ENCODE results near the gene MLLT10. TPM values are rescaled to one million over a fixed set of nuclear protein-coding genes. Genes with fewer than 3 reads are reported as not detected.
A peak's percentile ranks its signal among the peaks of the same experiment; 100 is the strongest.

Gene MLLT10
- total and polyA plus RNA-seq, 9 of the 15 experiments (the other 6 are each of a cell fraction or from before 2014, with no cell fraction given) = 18.8 to 81.4 (median 64.2) TPM

DNA sequence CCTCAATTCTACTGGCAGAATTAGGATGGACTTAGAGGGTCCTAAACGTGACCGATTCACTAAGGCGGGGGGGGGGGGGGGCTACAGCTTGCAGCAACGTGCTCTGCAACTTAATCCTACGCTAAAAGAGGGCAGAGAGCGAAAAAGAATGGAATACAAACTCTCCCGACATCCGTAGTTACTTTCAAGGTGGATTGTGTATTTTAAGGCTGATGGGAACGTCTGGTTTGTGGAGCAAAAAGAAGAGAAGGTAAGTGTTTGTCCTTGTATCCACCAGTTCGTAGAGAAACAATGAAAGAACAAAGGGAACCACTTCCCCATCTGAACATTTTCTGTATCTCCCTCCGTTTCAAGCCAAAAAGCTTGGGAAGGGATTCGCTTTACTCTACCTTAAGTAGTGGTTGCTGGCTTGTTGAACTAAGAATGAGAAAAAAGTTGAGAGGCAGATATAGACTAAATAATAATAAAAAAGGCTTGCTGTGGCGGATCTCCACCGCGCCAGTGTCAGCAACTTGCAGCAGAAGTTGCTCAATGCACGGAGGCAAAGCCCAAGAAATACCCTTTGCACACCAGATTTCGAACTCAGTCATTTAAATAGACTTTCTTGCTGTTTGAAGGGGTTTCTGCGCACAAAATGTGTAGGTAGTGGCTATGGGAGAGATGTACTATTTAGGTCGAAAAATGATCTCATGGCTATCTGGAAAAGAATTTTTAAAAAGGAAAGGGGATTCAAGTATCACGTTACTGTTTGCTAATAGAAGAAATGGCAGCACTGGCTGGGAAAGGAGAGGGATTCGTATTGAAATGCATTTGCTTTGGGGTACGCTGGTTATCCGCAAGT is 9.3 kb upstream of the MLLT10 start (continued):
- TF ChIP-seq, protein P1, sequence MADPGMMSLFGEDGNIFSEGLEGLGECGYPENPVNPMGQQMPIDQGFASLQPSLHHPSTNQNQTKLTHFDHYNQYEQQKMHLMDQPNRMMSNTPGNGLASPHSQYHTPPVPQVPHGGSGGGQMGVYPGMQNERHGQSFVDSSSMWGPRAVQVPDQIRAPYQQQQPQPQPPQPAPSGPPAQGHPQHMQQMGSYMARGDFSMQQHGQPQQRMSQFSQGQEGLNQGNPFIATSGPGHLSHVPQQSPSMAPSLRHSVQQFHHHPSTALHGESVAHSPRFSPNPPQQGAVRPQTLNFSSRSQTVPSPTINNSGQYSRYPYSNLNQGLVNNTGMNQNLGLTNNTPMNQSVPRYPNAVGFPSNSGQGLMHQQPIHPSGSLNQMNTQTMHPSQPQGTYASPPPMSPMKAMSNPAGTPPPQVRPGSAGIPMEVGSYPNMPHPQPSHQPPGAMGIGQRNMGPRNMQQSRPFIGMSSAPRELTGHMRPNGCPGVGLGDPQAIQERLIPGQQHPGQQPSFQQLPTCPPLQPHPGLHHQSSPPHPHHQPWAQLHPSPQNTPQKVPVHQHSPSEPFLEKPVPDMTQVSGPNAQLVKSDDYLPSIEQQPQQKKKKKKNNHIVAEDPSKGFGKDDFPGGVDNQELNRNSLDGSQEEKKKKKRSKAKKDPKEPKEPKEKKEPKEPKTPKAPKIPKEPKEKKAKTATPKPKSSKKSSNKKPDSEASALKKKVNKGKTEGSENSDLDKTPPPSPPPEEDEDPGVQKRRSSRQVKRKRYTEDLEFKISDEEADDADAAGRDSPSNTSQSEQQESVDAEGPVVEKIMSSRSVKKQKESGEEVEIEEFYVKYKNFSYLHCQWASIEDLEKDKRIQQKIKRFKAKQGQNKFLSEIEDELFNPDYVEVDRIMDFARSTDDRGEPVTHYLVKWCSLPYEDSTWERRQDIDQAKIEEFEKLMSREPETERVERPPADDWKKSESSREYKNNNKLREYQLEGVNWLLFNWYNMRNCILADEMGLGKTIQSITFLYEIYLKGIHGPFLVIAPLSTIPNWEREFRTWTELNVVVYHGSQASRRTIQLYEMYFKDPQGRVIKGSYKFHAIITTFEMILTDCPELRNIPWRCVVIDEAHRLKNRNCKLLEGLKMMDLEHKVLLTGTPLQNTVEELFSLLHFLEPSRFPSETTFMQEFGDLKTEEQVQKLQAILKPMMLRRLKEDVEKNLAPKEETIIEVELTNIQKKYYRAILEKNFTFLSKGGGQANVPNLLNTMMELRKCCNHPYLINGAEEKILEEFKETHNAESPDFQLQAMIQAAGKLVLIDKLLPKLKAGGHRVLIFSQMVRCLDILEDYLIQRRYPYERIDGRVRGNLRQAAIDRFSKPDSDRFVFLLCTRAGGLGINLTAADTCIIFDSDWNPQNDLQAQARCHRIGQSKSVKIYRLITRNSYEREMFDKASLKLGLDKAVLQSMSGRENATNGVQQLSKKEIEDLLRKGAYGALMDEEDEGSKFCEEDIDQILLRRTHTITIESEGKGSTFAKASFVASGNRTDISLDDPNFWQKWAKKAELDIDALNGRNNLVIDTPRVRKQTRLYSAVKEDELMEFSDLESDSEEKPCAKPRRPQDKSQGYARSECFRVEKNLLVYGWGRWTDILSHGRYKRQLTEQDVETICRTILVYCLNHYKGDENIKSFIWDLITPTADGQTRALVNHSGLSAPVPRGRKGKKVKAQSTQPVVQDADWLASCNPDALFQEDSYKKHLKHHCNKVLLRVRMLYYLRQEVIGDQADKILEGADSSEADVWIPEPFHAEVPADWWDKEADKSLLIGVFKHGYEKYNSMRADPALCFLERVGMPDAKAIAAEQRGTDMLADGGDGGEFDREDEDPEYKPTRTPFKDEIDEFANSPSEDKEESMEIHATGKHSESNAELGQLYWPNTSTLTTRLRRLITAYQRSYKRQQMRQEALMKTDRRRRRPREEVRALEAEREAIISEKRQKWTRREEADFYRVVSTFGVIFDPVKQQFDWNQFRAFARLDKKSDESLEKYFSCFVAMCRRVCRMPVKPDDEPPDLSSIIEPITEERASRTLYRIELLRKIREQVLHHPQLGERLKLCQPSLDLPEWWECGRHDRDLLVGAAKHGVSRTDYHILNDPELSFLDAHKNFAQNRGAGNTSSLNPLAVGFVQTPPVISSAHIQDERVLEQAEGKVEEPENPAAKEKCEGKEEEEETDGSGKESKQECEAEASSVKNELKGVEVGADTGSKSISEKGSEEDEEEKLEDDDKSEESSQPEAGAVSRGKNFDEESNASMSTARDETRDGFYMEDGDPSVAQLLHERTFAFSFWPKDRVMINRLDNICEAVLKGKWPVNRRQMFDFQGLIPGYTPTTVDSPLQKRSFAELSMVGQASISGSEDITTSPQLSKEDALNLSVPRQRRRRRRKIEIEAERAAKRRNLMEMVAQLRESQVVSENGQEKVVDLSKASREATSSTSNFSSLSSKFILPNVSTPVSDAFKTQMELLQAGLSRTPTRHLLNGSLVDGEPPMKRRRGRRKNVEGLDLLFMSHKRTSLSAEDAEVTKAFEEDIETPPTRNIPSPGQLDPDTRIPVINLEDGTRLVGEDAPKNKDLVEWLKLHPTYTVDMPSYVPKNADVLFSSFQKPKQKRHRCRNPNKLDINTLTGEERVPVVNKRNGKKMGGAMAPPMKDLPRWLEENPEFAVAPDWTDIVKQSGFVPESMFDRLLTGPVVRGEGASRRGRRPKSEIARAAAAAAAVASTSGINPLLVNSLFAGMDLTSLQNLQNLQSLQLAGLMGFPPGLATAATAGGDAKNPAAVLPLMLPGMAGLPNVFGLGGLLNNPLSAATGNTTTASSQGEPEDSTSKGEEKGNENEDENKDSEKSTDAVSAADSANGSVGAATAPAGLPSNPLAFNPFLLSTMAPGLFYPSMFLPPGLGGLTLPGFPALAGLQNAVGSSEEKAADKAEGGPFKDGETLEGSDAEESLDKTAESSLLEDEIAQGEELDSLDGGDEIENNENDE (IDR thresholded peaks at IDR 0.05; ENCODE audit: low read depth, low read length) = no peak
- TF ChIP-seq RHOXF2B (CRISPR knock-in tag; conservative IDR thresholded peaks at IDR 0.05) (no peak), PTTG1 (tag; IDR thresholded peaks at IDR 0.05; ENCODE audit: low read depth) (no peak), TAF9B (IDR thresholded peaks at IDR 0.05; ENCODE audit: partially characterized antibody) (peak; percentile 32), DDX20 (tag; IDR thresholded peaks at IDR 0.05; ENCODE audit: low read depth) (no peak)
- TF ChIP-seq, protein P2, sequence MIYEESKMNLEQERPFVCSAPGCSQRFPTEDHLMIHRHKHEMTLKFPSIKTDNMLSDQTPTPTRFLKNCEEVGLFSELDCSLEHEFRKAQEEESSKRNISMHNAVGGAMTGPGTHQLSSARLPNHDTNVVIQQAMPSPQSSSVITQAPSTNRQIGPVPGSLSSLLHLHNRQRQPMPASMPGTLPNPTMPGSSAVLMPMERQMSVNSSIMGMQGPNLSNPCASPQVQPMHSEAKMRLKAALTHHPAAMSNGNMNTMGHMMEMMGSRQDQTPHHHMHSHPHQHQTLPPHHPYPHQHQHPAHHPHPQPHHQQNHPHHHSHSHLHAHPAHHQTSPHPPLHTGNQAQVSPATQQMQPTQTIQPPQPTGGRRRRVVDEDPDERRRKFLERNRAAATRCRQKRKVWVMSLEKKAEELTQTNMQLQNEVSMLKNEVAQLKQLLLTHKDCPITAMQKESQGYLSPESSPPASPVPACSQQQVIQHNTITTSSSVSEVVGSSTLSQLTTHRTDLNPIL (CRISPR knock-in tag; IDR thresholded peaks at IDR 0.05) = no peak; the same call in 1 of the 2 replicates
